SK-N-SH treated with all-trans-retinoic acid at 6 μM for 48 hours (cell line): ENCODE measurements around the gene KDM6B.

ENCODE experiments used
- ATAC-seq: fragments of 200-7000 bp; cut with Tn5 transposase; 3 replicates; pipeline ENCODE4 v1.9.1; 2020; ENCODE audit warnings: mild to moderate bottlenecking, moderate library complexity
- ARNTL ChIP-seq: fragments of 450-650 bp; formaldehyde crosslinking; IDR thresholded peaks from 2 replicates; pipeline ENCODE4 v1.5.0; 2020; ENCODE audit warnings: low read depth, mild to moderate bottlenecking, moderate library complexity, borderline replicate concordance
- BACH2 ChIP-seq: fragments of 250-450 bp; sonication (Bioruptor Pico); IDR thresholded peaks from 2 replicates; pipeline ENCODE4 v1.9.0; 2021; ENCODE audit warnings: mild to moderate bottlenecking, borderline replicate concordance
- CREB5 ChIP-seq: fragments of 250-450 bp; sonication (Bioruptor Pico); IDR thresholded peaks from 2 replicates; pipeline ENCODE4 v1.5.1; 2020; ENCODE audit warnings: low read depth, mild to moderate bottlenecking, moderate library complexity
- CSRNP3 ChIP-seq: fragments of 250-450 bp; sonication (Bioruptor Pico); IDR thresholded peaks from 2 replicates; pipeline ENCODE4 v1.5.1; 2021; ENCODE audit warnings: mild to moderate bottlenecking, moderate library complexity
- ESRRG ChIP-seq: fragments of 250-450 bp; sonication (Bioruptor Pico); IDR thresholded peaks from 2 replicates; pipeline ENCODE4 v1.6.1; 2021; ENCODE audit warnings: mild to moderate bottlenecking
- GLIS3 ChIP-seq: fragments of 250-450 bp; sonication (Bioruptor Pico); IDR thresholded peaks from 2 replicates; pipeline ENCODE4 v1.5.0; 2020; ENCODE audit warnings: mild to moderate bottlenecking, moderate library complexity
- ISL1 ChIP-seq: fragments of 250-450 bp; sonication (Bioruptor Pico); IDR thresholded peaks from 2 replicates; pipeline ENCODE4 v2.1.2; 2022; ENCODE audit warnings: mild to moderate bottlenecking, moderate library complexity
- OSR1 ChIP-seq: fragments of 250-450 bp; sonication (Bioruptor Pico); IDR thresholded peaks from 2 replicates; pipeline ENCODE4 v1.8.0; 2022; ENCODE audit warnings: moderate library complexity, mild to moderate bottlenecking, inconsistent platforms
- PATZ1 ChIP-seq: fragments of 250-450 bp; sonication (Bioruptor Pico); IDR thresholded peaks from 2 replicates; pipeline ENCODE4 v1.8.0; 2020; ENCODE audit warnings: mild to moderate bottlenecking, moderate library complexity, borderline replicate concordance
- POU6F1 ChIP-seq: fragments of 250-450 bp; sonication (Bioruptor Pico); IDR thresholded peaks from 2 replicates; pipeline ENCODE4 v1.8.0; 2021; ENCODE audit warnings: low read depth, mild to moderate bottlenecking, moderate library complexity, borderline replicate concordance
- RARB ChIP-seq: fragments of 250-450 bp; sonication (Bioruptor Pico); IDR thresholded peaks from 2 replicates; pipeline ENCODE4 v1.8.0; 2021; ENCODE audit warnings: mild to moderate bottlenecking, moderate library complexity
- SNAI2 ChIP-seq: fragments of 250-450 bp; sonication (Bioruptor Pico); IDR thresholded peaks from 2 replicates; pipeline ENCODE4 v1.5.0; 2020; ENCODE audit warnings: mild to moderate bottlenecking, moderate library complexity
- TCF4 ChIP-seq: fragments of 250-450 bp; sonication (Bioruptor Pico); IDR thresholded peaks from 2 replicates; pipeline ENCODE4 v1.8.0; 2021; ENCODE audit warnings: mild to moderate bottlenecking, moderate library complexity, borderline replicate concordance
- TOX ChIP-seq: fragments of 250-450 bp; sonication (Bioruptor Pico); IDR thresholded peaks from 2 replicates; pipeline ENCODE4 v1.8.0; 2021; ENCODE audit warnings: mild to moderate bottlenecking, moderate library complexity, borderline replicate concordance
- TSHZ2 ChIP-seq: fragments of 250-450 bp; sonication (Bioruptor Pico); IDR thresholded peaks from 2 replicates; pipeline ENCODE4 v1.5.0; 2020; ENCODE audit warnings: mild to moderate bottlenecking, moderate library complexity
- ZC3H10 ChIP-seq: fragments of 250-450 bp; sonication (Bioruptor Pico); IDR thresholded peaks from 2 replicates; pipeline ENCODE4 v1.5.1; 2021; ENCODE audit warnings: mild to moderate bottlenecking, moderate library complexity
- ZFP3 ChIP-seq: fragments of 250-450 bp; sonication (Bioruptor Pico); IDR thresholded peaks from 2 replicates; pipeline ENCODE4 v1.5.0; 2020; ENCODE audit warnings: mild to moderate bottlenecking, moderate library complexity
- ZFP30 ChIP-seq: fragments of 450-650 bp; formaldehyde crosslinking; IDR thresholded peaks from 2 replicates; pipeline ENCODE4 v1.5.0; 2022; ENCODE audit warnings: mild to moderate bottlenecking, moderate library complexity
- ZNF565 ChIP-seq: fragments of 450-650 bp; formaldehyde crosslinking; conservative IDR thresholded peaks from 2 replicates; pipeline ENCODE4 v1.5.0; 2020; ENCODE audit warnings: low read depth, mild to moderate bottlenecking, moderate library complexity
- ZNF70 ChIP-seq: fragments of 450-650 bp; formaldehyde crosslinking; IDR thresholded peaks from 2 replicates; pipeline ENCODE4 v1.5.0; 2020; ENCODE audit warnings: mild to moderate bottlenecking, moderate library complexity
- ZNF8 ChIP-seq: fragments of 450-650 bp; formaldehyde crosslinking; IDR thresholded peaks from 2 replicates; pipeline ENCODE4 v1.5.0; 2020; ENCODE audit warnings: mild to moderate bottlenecking, moderate library complexity

The KDM6B gene

GRCh38 chr17:7822126-7822525 lies 11.9 kb upstream of the KDM6B start:
- no peak for ATAC-seq
- TF ChIP-seq GLIS3 (CRISPR knock-in tag) = no peak
- TF ChIP-seq BACH2 = no peak
- TF ChIP-seq ARNTL (CRISPR knock-in tag) = no peak
- no peak for TF ChIP-seq TSHZ2
- no peak for TF ChIP-seq CSRNP3
- TF ChIP-seq CREB5 (CRISPR knock-in tag) = no peak
- no peak for TF ChIP-seq TCF4 (CRISPR knock-in tag)

- TF ChIP-seq ZNF8 (CRISPR knock-in tag) = no peak
- no peak for TF ChIP-seq SNAI2 (CRISPR knock-in tag)
- no peak for TF ChIP-seq RARB (CRISPR knock-in tag)
- TF ChIP-seq ZNF565 = no peak
- no peak for TF ChIP-seq ISL1 (CRISPR knock-in tag)
- TF ChIP-seq ESRRG = no peak
- TF ChIP-seq POU6F1 = no peak
- no peak for TF ChIP-seq ZFP30 (CRISPR knock-in tag)
- TF ChIP-seq CREB5 (CRISPR knock-in tag) = no peak
- no peak for TF ChIP-seq OSR1 (CRISPR knock-in tag)
- no peak for TF ChIP-seq TCF4 (CRISPR knock-in tag)
- no peak for TF ChIP-seq ZNF70 (CRISPR knock-in tag)
- TF ChIP-seq TSHZ2 = no peak
- ATAC-seq = no peak
Observed at GRCh38 chr17:7823581-7824001, 10.4 kb upstream of the KDM6B start.

- TF ChIP-seq ZFP30 (CRISPR knock-in tag) = no peak
- TF ChIP-seq BACH2 = no peak
- no peak for TF ChIP-seq ZC3H10
- no peak for TF ChIP-seq PATZ1 (CRISPR knock-in tag)
- TF ChIP-seq RARB (CRISPR knock-in tag) = no peak
- no peak for TF ChIP-seq ZNF70 (CRISPR knock-in tag)
- TF ChIP-seq OSR1 (CRISPR knock-in tag) = no peak
- no peak for TF ChIP-seq GLIS3 (CRISPR knock-in tag)
- no peak for TF ChIP-seq ISL1 (CRISPR knock-in tag)
- no peak for TF ChIP-seq ZFP3 (CRISPR knock-in tag)
- TF ChIP-seq TOX (CRISPR knock-in tag) = no peak
- TF ChIP-seq, all 23 proteins: peak for 0
- ATAC-seq = no peak
Observed at GRCh38 chr17:7824021-7824924, 9.7 kb upstream of the KDM6B start.
